H1 (cell line): ENCODE measurements around the gene KLHDC10. TPM values are rescaled to one million over a fixed set of nuclear protein-coding genes. Genes with fewer than 3 reads are reported as not detected.

ENCODE experiments used
- JUN ChIP-seq: IDR thresholded peaks from 2 replicates; pipeline ENCODE4 v1.6.1; 2011; ENCODE audit warnings: low read depth, mild to moderate bottlenecking, improper control_type of control experiment, low read length
- TAF7 ChIP-seq: optimal IDR thresholded peaks from 2 replicates; pipeline ENCODE3; 2011; ENCODE audit warnings: low read depth, mild to moderate bottlenecking, inconsistent platforms, low read length, moderate library complexity, borderline replicate concordance
- polyA plus RNA-seq, 7 experiments: library from polyadenylated mRNA; depleted of rRNA in 3 of 7; stranded (reverse) in 5 of 7; unstranded in 2 of 7; fragments of >200 nt in 5 of 7; fragments of 200-250 nt in 2 of 7; gene quantifications; 1 replicate in 5 of 7; 2 replicates in 1 of 7; 4 replicates in 1 of 7; pipeline versions ENCODE4 v1.2.1 to v1.2.3, GENCODE V29; 2011 to 2013; ENCODE audit warnings: missing spikeins in 2 of 7, mixed read lengths in 2 of 7
- total RNA-seq: library from RNA; stranded (reverse); fragmentation: NEBNext Ultra II Directional; extraction: Animal tissue kit (Norgen Biotek cat#: 25700); gene quantifications from 2 replicates; pipeline ENCODE4 v1.2.1, GENCODE V29; 2021
- TF ChIP-seq, protein P1 (sequence below): IDR thresholded peaks from 2 replicates; pipeline ENCODE4 v1.6.1; 2012; ENCODE audit warnings: inconsistent platforms
- TF ChIP-seq, protein P2 (sequence below): IDR thresholded peaks from 2 replicates; pipeline ENCODE4 v1.6.1; 2011; ENCODE audit warnings: low read depth, mild to moderate bottlenecking, low read length; ENCODE audit not compliant: insufficient read depth

The KLHDC10 gene
- total and polyA plus RNA-seq, 2 of the 8 experiments (the other 6 are each of a cell fraction or from before 2014, with no cell fraction given) = 6.6 to 14.5 TPM

DNA sequence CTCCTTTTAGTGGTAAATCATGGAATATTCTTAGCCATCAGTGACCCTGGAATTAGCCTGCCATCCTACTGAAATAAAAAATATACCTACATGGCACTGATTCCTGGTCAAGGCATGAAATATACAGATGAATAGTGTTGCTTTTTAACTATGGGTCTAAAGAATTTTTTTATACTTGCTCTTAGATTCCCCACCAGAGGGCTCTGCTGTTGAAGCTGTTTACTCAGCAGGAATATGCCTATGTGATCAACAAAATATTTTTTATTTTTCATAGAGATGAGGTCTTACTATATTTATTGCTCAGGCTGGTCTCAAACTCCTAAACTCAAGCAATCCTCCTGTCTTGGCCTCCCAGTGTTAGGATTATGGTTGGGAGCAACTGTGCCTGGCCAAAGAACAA is 32.6 kb upstream of the KLHDC10 start (continued):
- TF ChIP-seq, protein P1, sequence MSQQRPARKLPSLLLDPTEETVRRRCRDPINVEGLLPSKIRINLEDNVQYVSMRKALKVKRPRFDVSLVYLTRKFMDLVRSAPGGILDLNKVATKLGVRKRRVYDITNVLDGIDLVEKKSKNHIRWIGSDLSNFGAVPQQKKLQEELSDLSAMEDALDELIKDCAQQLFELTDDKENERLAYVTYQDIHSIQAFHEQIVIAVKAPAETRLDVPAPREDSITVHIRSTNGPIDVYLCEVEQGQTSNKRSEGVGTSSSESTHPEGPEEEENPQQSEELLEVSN = no peak
- TF ChIP-seq JUN = no peak
- TF ChIP-seq TAF7 = no peak
- TF ChIP-seq, protein P2, sequence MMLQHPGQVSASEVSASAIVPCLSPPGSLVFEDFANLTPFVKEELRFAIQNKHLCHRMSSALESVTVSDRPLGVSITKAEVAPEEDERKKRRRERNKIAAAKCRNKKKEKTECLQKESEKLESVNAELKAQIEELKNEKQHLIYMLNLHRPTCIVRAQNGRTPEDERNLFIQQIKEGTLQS = no peak
